ENCODE measurements around the gene ZBTB22.
"Not testable (repeated sequence)": the region's sequence is repeated elsewhere in the genome, so short reads cannot be mapped to it uniquely, and the experiment has no call there.

The ZBTB22 gene

GRCh38 chr6:33317669-33318425, at the start of gene ZBTB22:
TSS of gene ZBTB22 (minus strand) at chr6:33317744. CDS start at chr6:33316916, 828 bp downstream.
- DNase-seq (ENCODE audit: extremely low read depth in 1 of 2, low read depth in 1 of 2): peak; percentile 84 to 97

- DNase-seq (ENCODE audit: extremely low read depth in 1 of 2, low read depth in 1 of 2): no peak
Measured at GRCh38 chr6:33367009-33367714, 49.6 kb upstream of the ZBTB22 start.

GRCh38 chr6:33365206-33365971, 47.8 kb upstream of the ZBTB22 start:
- not testable (repeated sequence) for DNase-seq (ENCODE audit: extremely low read depth in 1 of 2, low read depth in 1 of 2)

GRCh38 chr6:33364475-33365205, 47.1 kb upstream of the ZBTB22 start:
- not testable (repeated sequence) for DNase-seq (ENCODE audit: extremely low read depth in 1 of 2, low read depth in 1 of 2)

- DNase-seq (ENCODE audit: extremely low read depth in 1 of 2, low read depth in 1 of 2): not testable (repeated sequence)
Measured at GRCh38 chr6:33363486-33363885, 45.9 kb upstream of the ZBTB22 start.

GRCh38 chr6:33359331-33359730, 41.8 kb upstream of the ZBTB22 start:
- DNase-seq (ENCODE audit: extremely low read depth in 1 of 2, low read depth in 1 of 2): no peak

- not testable (repeated sequence) for DNase-seq (ENCODE audit: extremely low read depth in 1 of 2, low read depth in 1 of 2)
Measured at GRCh38 chr6:33357160-33357871, 39.8 kb upstream of the ZBTB22 start.

- DNase-seq (ENCODE audit: extremely low read depth in 1 of 2, low read depth in 1 of 2): no peak
Measured at GRCh38 chr6:33356295-33356694, 38.8 kb upstream of the ZBTB22 start.

GRCh38 chr6:33355860-33356259, 38.3 kb upstream of the ZBTB22 start:
- not testable (repeated sequence) for DNase-seq (ENCODE audit: extremely low read depth in 1 of 2, low read depth in 1 of 2)

GRCh38 chr6:33347816-33348215, 30.3 kb upstream of the ZBTB22 start:
- DNase-seq (ENCODE audit: extremely low read depth in 1 of 2, low read depth in 1 of 2): no peak

GRCh38 chr6:33346972-33347371, 29.4 kb upstream of the ZBTB22 start:
- not testable (repeated sequence) for DNase-seq (ENCODE audit: extremely low read depth in 1 of 2, low read depth in 1 of 2)

GRCh38 chr6:33344701-33345697, 27.5 kb upstream of the ZBTB22 start:
- DNase-seq (ENCODE audit: extremely low read depth in 1 of 2, low read depth in 1 of 2): peak in 1 of 2 donors; percentile 49

GRCh38 chr6:33343953-33344611, 26.5 kb upstream of the ZBTB22 start:
- no peak for DNase-seq (ENCODE audit: extremely low read depth in 1 of 2, low read depth in 1 of 2)

- DNase-seq (ENCODE audit: extremely low read depth in 1 of 2, low read depth in 1 of 2): not testable (repeated sequence)
Measured at GRCh38 chr6:33343606-33343952, 26.0 kb upstream of the ZBTB22 start.

- DNase-seq (ENCODE audit: extremely low read depth in 1 of 2, low read depth in 1 of 2): no peak
Measured at GRCh38 chr6:33339193-33339592, 21.6 kb upstream of the ZBTB22 start.

- no peak for DNase-seq (ENCODE audit: extremely low read depth in 1 of 2, low read depth in 1 of 2)
Measured at GRCh38 chr6:33336495-33336894, 19.0 kb upstream of the ZBTB22 start.

- no peak for DNase-seq (ENCODE audit: extremely low read depth in 1 of 2, low read depth in 1 of 2)
Measured at GRCh38 chr6:33335916-33336315, 18.4 kb upstream of the ZBTB22 start.

GRCh38 chr6:33333666-33334065, 16.1 kb upstream of the ZBTB22 start:
- no peak for DNase-seq (ENCODE audit: extremely low read depth in 1 of 2, low read depth in 1 of 2)
